Astrocyte of the cerebellum (primary cell): ENCODE data around the gene TCEANC.
A peak's percentile ranks its signal among the peaks of the same experiment; 100 is the strongest.
"Not testable (repeated sequence)": the region's sequence is repeated elsewhere in the genome, so short reads cannot be mapped to it uniquely, and the experiment has no call there.

Experiments used
- DNase-seq: peaks from one replicate; pipeline ENCODE4 v3.0.0-alpha.2; 2011; ENCODE audit warnings: low read depth
- H3K4me3 ChIP-seq: 2 replicates; pipeline ENCODE4 v1.5.1; 2011; ENCODE audit warnings: mild to moderate bottlenecking, low read depth, low read length, moderate library complexity
- in situ Hi-C: cut with HindIII; loops from 2 replicates; pipeline ENCODE4 v1.10.0; 2017; ENCODE audit warnings: low sequenced_read_pairs
- TF ChIP-seq, protein P1 (sequence below): IDR thresholded peaks from 2 replicates; pipeline ENCODE4 v1.5.1; 2012; ENCODE audit warnings: low read length, low read depth, moderate library complexity, mild to moderate bottlenecking; ENCODE audit errors: missing control alignments

Gene TCEANC

DNA sequence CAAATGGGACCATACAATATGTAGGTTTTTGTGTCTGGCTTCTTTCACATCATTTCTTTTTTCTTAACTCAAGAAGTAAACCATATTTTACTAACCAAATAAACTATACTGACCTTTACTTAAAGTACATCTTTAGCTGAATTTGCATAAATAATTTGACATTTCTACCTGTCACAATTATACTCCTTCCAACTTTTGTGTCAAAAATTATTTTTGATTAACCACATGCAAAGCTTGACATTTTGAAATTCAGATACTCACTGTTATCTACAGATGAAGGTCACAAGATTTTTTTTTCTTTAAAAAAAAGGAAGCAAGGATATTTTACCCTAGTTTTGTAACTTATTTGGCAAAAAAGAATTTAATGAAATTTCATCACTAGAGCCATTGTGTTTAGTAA lies 23.9 kb downstream of the TCEANC start:
- H3K4me3 ChIP-seq = no peak overlapping the region
- TF ChIP-seq, protein P1, sequence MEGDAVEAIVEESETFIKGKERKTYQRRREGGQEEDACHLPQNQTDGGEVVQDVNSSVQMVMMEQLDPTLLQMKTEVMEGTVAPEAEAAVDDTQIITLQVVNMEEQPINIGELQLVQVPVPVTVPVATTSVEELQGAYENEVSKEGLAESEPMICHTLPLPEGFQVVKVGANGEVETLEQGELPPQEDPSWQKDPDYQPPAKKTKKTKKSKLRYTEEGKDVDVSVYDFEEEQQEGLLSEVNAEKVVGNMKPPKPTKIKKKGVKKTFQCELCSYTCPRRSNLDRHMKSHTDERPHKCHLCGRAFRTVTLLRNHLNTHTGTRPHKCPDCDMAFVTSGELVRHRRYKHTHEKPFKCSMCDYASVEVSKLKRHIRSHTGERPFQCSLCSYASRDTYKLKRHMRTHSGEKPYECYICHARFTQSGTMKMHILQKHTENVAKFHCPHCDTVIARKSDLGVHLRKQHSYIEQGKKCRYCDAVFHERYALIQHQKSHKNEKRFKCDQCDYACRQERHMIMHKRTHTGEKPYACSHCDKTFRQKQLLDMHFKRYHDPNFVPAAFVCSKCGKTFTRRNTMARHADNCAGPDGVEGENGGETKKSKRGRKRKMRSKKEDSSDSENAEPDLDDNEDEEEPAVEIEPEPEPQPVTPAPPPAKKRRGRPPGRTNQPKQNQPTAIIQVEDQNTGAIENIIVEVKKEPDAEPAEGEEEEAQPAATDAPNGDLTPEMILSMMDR = no peak
- in situ Hi-C loops = no loop called here
- no peak for DNase-seq

DNA sequence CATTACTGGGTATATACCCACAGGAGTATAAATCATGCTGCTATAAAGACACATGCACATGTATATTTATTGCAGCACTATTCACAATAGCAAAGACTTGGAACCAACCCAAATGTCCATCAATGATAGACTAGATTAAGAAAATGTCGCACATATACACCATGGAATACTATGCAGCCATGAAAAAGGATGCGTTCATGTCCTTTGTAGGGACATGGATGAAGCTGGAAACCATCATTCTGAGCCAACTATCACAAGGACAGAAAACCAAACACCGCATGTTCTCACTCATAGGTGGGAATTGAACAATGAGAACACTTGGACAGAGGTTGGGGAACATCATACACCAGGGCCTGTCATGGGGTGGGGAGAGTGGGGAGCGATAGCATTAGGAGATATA lies 26.8 kb downstream of the TCEANC start:
- H3K4me3 ChIP-seq, DNase-seq, in situ Hi-C loops: not testable (repeated sequence)

DNA sequence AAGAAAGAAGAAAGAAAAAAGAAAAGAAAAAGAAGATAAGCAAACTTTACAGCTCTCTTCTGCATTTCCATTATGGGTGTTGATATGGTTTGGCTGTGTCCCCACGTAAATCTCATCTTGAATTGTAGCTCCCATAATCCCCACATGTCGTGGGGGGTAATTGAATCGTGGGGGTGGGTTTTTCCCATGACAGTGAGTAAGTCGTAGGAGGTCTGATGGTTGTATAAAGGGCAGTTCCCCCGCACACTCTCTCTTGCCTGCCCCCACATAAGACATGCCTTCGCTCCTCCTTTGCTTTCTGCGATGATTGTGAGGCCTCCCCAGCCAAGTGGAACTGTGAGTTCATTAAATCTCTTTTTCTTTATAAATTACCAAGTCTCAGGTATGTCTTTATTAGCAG lies 28.7 kb downstream of the TCEANC start:
- TF ChIP-seq, protein P1 = no peak
- H3K4me3 ChIP-seq = no peak overlapping the region
- in situ Hi-C loops = no loop called here
- no peak for DNase-seq

DNA sequence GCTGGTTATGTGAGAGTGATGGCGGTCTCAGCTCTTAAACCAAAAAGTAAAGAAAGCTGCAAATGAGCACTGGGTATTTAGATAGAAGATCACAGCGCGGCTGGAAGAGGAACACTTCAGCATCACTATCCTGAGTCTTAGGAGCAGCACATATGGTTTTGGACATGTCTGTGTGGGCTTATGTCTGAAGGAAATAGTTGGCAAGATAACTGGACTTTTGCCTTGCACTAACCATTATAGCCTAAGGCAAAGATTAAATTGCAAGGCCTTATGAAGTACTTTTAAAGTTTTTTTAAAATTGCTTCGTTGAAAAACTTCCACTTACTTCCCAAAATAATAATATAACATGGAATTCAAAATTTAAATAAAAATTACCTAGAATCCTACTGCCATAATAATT lies 31.4 kb downstream of the TCEANC start:
- no peak for DNase-seq
- no peak overlapping the region for H3K4me3 ChIP-seq
- in situ Hi-C loops = no loop called here
- TF ChIP-seq, protein P1 = no peak

DNA sequence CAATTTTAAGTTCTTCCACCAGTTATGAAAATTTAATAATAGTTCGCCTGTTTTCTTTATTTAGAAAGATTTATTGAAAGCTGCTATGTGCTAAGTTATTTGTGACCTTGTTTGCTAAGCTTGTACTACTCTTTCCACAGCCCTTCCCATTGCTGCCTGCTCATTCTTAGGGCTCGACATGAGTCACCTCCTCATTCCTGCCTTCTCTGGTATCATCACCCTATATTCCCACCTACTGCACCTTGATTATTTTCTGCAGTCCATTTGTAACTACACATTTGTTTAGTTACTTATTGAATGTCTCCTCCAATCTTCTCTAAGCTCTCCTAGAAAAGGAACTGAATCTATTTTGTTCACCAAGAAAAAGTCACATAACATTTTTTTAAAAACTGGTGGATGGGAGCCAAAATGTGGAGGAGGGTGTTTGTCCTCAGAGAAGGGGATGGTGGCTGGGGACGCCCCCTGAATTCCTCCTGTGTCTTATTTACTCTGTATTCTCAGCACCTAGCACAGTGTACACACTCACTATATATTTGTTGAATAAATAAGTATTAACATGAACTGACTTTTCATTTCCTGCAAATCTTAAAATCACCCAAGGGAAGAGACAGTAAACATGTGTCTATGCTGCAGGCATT lies 32.3 kb downstream of the TCEANC start:
- no peak overlapping the region for H3K4me3 ChIP-seq
- DNase-seq = no peak
- in situ Hi-C loops = no loop called here
- TF ChIP-seq, protein P1 = no peak

DNA sequence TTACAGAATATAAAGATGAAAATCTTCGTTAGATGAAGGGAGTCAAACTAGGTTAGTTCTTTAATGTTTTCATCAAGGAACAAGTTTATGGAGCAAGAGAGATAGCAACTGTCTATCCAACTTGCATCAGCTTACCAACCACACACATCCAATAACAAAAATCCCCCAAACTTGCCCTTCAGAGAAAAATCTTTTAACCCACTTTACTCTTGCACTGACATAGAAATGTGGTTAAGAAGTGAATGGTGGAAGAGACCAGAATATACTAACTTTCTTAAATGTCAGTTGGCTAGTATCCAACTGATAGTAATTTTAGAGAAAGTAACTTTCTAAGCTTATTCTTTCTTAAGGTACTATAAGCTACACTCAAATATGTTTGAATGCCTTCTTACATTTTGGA lies 34.3 kb downstream of the TCEANC start:
- in situ Hi-C loops = no loop called here
- no peak for DNase-seq
- TF ChIP-seq, protein P1 = no peak
- no peak overlapping the region for H3K4me3 ChIP-seq

DNA sequence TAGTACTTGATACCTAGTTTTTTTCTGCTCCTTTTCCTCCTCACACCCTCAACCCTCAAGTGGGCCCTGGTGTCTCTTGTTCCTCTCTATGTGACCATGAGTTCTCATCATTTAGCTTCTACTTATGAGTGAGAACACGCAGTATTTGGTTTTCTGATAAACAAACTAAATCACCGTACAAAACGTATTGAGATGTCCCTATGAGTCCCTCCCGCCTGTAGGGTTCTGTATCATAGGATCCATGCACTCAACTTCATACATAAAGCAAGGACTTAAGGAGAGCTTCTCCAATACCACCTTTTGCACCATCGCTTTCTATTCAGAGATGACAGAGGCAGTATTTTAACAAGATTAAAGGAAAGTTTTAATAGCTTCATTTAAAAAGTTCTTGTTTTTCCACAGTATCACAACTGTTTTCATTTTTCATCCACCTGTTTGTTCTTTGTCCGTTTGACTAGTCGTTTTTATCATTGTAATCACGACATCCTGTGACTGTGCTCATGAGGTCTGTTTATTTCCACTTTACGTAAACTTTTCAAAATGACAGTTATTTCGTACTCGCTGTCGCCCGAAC lies 35.5 kb downstream of the TCEANC start:
- in situ Hi-C loops = no loop called here
- DNase-seq = no peak
- TF ChIP-seq, protein P1 = no peak
- H3K4me3 ChIP-seq = peak overlapping the region; percentile 79
